GM12891 (cell line): ENCODE data around the gene EGFL7.

Experiments used
- PAX5 ChIP-seq: IDR thresholded peaks from 2 replicates; pipeline ENCODE4 v1.6.1; 2011; ENCODE audit warnings: low read length, moderate library complexity, mild to moderate bottlenecking; ENCODE audit not compliant: insufficient read depth, severe bottlenecking
- POLR2A ChIP-seq: IDR thresholded peaks from 2 replicates; pipeline ENCODE4 v1.6.1; 2011; ENCODE audit warnings: low read depth, low read length, control low read depth
- POLR2AphosphoS5 ChIP-seq: IDR thresholded peaks from 2 replicates; pipeline ENCODE4 v1.6.1; 2011; ENCODE audit warnings: low read depth, low read length, control low read depth
- POU2F2 ChIP-seq: IDR thresholded peaks from 2 replicates; pipeline ENCODE4 v1.6.1; 2011; ENCODE audit warnings: low read depth, mild to moderate bottlenecking, control low read depth, low read length, moderate library complexity
- SPI1 ChIP-seq: IDR thresholded peaks from 2 replicates; pipeline ENCODE4 v1.6.1; 2011; ENCODE audit warnings: low read depth, low read length, control low read depth
- TAF1 ChIP-seq: IDR thresholded peaks from 2 replicates; pipeline ENCODE4 v1.6.1; 2011; ENCODE audit warnings: low read depth, low read length, control low read depth

DNA sequence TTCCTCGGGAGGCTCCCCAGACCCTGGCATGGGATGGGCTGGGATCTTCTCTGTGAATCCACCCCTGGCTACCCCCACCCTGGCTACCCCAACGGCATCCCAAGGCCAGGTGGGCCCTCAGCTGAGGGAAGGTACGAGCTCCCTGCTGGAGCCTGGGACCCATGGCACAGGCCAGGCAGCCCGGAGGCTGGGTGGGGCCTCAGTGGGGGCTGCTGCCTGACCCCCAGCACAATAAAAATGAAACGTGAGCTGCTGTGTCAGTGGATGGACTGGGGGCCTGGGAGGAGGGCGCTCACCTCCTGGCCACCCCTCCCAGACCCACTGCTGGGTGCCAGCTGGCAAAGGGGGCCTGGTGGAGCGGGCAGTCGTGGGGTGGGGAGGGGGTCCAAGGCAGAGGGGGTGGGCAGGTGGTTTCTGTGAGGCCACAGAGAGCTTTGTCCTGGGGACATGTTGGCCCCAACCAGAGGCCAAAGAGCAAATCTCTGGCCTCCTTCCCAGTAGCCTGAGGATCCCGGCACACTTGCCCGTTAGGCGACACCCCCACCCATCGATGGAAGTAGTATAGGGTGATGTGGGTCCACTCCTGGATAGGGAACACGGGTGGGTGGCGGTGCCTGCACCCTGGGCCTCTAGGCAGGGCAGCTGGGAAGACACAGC lies 9.8 kb downstream of the EGFL7 start:
- no peak for TF ChIP-seq SPI1
- no peak for TF ChIP-seq POLR2A
- TF ChIP-seq TAF1 = no peak
- TF ChIP-seq POLR2AphosphoS5 = no peak
- TF ChIP-seq PAX5 = no peak
- no peak for TF ChIP-seq POU2F2
